Measurements from ENCODE around the gene PRDM12. TPM values are rescaled to one million over a fixed set of nuclear protein-coding genes. Genes with fewer than 3 reads are reported as not detected.

PRDM12 gene
- not detected in 2 replicates for total RNA-seq

- no peak for DNase-seq (ENCODE audit: low read depth in 2 of 2)
Observed at GRCh38 chr9:130664251-130665028, at the start of gene PRDM12. Gene PRDM12, plus strand, starts transcription at chr9:130664594. Its CDS starts 60 bp downstream, at chr9:130664654.

GRCh38 chr9:130616451-130616850, 47.9 kb upstream of the PRDM12 start:
- peak in 1 of 2 donors; percentile 17 for DNase-seq (ENCODE audit: low read depth in 2 of 2)

- no peak for DNase-seq (ENCODE audit: low read depth in 2 of 2)
Observed at GRCh38 chr9:130623466-130623865, 40.9 kb upstream of the PRDM12 start.

- DNase-seq (ENCODE audit: low read depth in 2 of 2): no peak
Observed at GRCh38 chr9:130624154-130624553, 40.2 kb upstream of the PRDM12 start.

GRCh38 chr9:130626249-130626996, 38.0 kb upstream of the PRDM12 start:
- peak in 1 of 2 donors; percentile 20 for DNase-seq (ENCODE audit: low read depth in 2 of 2)

GRCh38 chr9:130627051-130627450, 37.3 kb upstream of the PRDM12 start:
- DNase-seq (ENCODE audit: low read depth in 2 of 2): no peak

- DNase-seq (ENCODE audit: low read depth in 2 of 2): no peak
Observed at GRCh38 chr9:130627896-130628792, 36.2 kb upstream of the PRDM12 start.

GRCh38 chr9:130629443-130630070, 34.8 kb upstream of the PRDM12 start:
- DNase-seq (ENCODE audit: low read depth in 2 of 2): no peak

GRCh38 chr9:130630071-130630450, 34.3 kb upstream of the PRDM12 start:
- DNase-seq (ENCODE audit: low read depth in 2 of 2): no peak

- no peak for DNase-seq (ENCODE audit: low read depth in 2 of 2)
Observed at GRCh38 chr9:130630506-130631330, 33.7 kb upstream of the PRDM12 start.

- DNase-seq (ENCODE audit: low read depth in 2 of 2): no peak
Observed at GRCh38 chr9:130631331-130632080, 32.9 kb upstream of the PRDM12 start.

GRCh38 chr9:130632081-130632710, 32.2 kb upstream of the PRDM12 start:
- no peak for DNase-seq (ENCODE audit: low read depth in 2 of 2)

- no peak for DNase-seq (ENCODE audit: low read depth in 2 of 2)
Observed at GRCh38 chr9:130632841-130633240, 31.6 kb upstream of the PRDM12 start.

GRCh38 chr9:130633336-130634190, 30.8 kb upstream of the PRDM12 start:
- no peak for DNase-seq (ENCODE audit: low read depth in 2 of 2)

GRCh38 chr9:130634191-130634768, 30.1 kb upstream of the PRDM12 start:
- no peak for DNase-seq (ENCODE audit: low read depth in 2 of 2)

- DNase-seq (ENCODE audit: low read depth in 2 of 2): no peak
Observed at GRCh38 chr9:130634801-130635200, 29.6 kb upstream of the PRDM12 start.

- DNase-seq (ENCODE audit: low read depth in 2 of 2): no peak
Observed at GRCh38 chr9:130635306-130635705, 29.1 kb upstream of the PRDM12 start.
